Measurements from ENCODE around the gene ZNF827.
A peak's percentile ranks its signal among the peaks of the same experiment; 100 is the strongest.

The ZNF827 gene

GRCh38 chr4:145928748-145929147 lies 9.9 kb downstream of the ZNF827 start:
- in situ Hi-C loops (cut with HindIII; ENCODE audit: low sequenced_read_pairs): no loop called here
- no peak overlapping the region for H3K4me3 ChIP-seq (ENCODE audit: low read depth, low read length)
- no peak for TF ChIP-seq CTCF (IDR thresholded peaks at IDR 0.05; ENCODE audit: low read depth, low read length, missing control alignments)
- no peak for DNase-seq (ENCODE audit: low read depth)

- no peak for DNase-seq (ENCODE audit: low read depth)
- in situ Hi-C loops (cut with HindIII; ENCODE audit: low sequenced_read_pairs): no loop called here
These were observed 11.6 kb downstream of the ZNF827 start for GRCh38 chr4:145927030-145927429.

GRCh38 chr4:145921231-145921630 lies 17.4 kb downstream of the ZNF827 start:
- no peak for TF ChIP-seq CTCF (IDR thresholded peaks at IDR 0.05; ENCODE audit: low read depth, low read length, missing control alignments)
- DNase-seq (ENCODE audit: low read depth): no peak
- no peak overlapping the region for H3K4me3 ChIP-seq (ENCODE audit: low read depth, low read length)
- in situ Hi-C loops (cut with HindIII; ENCODE audit: low sequenced_read_pairs): no loop called here

More at GRCh38 chr4:145927030-145927429, 11.6 kb downstream of the ZNF827 start:
- H3K4me3 ChIP-seq (ENCODE audit: low read depth, low read length): no peak overlapping the region
- TF ChIP-seq CTCF (IDR thresholded peaks at IDR 0.05; ENCODE audit: low read depth, low read length, missing control alignments): no peak

- peak; percentile 99 for DNase-seq (ENCODE audit: low read depth)
- H3K4me3 ChIP-seq (ENCODE audit: low read depth, low read length): peak overlapping the region; percentile 10
- no peak for TF ChIP-seq CTCF (IDR thresholded peaks at IDR 0.05; ENCODE audit: low read depth, low read length, missing control alignments)
- in situ Hi-C loops (cut with HindIII; ENCODE audit: low sequenced_read_pairs): no loop called here
These were observed 18.4 kb downstream of the ZNF827 start for GRCh38 chr4:145920205-145920604.

GRCh38 chr4:145912376-145912775 lies 26.2 kb downstream of the ZNF827 start:
- in situ Hi-C loops (cut with HindIII; ENCODE audit: low sequenced_read_pairs): no loop called here
- no peak for DNase-seq (ENCODE audit: low read depth)
- H3K4me3 ChIP-seq (ENCODE audit: low read depth, low read length): no peak overlapping the region
- TF ChIP-seq CTCF (IDR thresholded peaks at IDR 0.05; ENCODE audit: low read depth, low read length, missing control alignments): no peak

GRCh38 chr4:145909773-145910172 lies 28.9 kb downstream of the ZNF827 start:
- H3K4me3 ChIP-seq (ENCODE audit: low read depth, low read length): no peak overlapping the region
- DNase-seq (ENCODE audit: low read depth): no peak
- in situ Hi-C loops (cut with HindIII; ENCODE audit: low sequenced_read_pairs): no loop called here
- no peak for TF ChIP-seq CTCF (IDR thresholded peaks at IDR 0.05; ENCODE audit: low read depth, low read length, missing control alignments)

GRCh38 chr4:145909281-145909715 lies 29.3 kb downstream of the ZNF827 start:
- in situ Hi-C loops (cut with HindIII; ENCODE audit: low sequenced_read_pairs): no loop called here
- DNase-seq (ENCODE audit: low read depth): no peak
- no peak for TF ChIP-seq CTCF (IDR thresholded peaks at IDR 0.05; ENCODE audit: low read depth, low read length, missing control alignments)
- H3K4me3 ChIP-seq (ENCODE audit: low read depth, low read length): no peak overlapping the region
